ENCODE measurements around the gene EIF3I. TPM values are rescaled to one million over a fixed set of nuclear protein-coding genes. Genes with fewer than 3 reads are reported as not detected.

The EIF3I gene
- total and polyA plus RNA-seq, 2 of the 8 experiments (the other 6 are each of a cell fraction or from before 2014, with no cell fraction given): 247 to 346 TPM

DNA sequence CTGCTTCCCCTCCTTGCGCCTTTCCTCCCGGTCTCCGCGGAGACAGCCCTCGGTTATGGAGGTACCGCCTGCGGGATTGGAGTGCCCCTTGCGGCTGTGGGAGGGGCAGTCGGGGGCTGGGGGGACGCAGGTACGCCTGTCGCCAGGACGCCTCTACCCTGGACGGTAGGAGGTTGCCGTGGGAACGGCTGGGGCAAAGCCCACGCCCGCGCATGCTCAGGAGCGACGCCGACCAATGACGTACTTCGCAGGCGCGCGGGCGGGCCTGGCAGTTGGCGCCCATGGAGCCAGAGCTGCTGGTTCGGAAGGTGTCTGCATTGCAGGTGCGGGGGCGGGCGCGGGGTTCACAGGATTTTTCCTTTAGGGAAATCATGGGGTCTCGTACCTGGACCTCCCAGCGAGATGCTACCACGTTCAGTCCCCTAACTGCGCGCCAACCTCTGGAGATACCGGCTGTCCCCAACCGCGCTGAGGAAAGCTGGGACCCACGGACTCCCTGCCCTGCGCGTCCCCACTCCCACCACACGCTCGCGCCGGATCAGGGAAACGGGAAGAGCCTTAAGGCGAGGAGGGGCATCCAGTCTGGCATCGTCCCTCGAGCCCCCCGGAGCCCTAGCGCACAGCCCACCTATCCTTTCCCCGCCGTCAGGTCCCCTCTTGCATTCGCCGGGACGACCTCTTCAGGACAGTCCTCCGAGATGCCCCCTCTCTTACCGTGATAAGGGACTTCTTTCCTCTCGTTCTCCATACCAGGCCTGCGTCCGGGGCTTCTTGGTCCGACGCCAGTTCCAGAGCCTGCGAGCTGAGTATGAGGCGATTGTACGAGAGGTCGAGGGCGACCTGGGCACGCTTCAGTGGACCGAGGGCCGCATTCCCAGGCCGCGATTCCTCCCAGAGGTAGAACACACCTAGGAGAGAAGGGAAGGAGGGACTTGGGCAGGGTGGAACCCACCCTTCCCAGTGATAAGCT lies 16.5 kb upstream of the EIF3I start, which contains the start of gene IQCC (continued):
- TF ChIP-seq CTBP2 (IDR thresholded peaks at IDR 0.05; ENCODE audit: borderline replicate concordance, insufficient read depth, insufficient read length, low read length): no peak
- TF ChIP-seq RXRA (IDR thresholded peaks at IDR 0.05; ENCODE audit: insufficient read depth, low read depth, low read length): no peak
- TF ChIP-seq POU5F1 (IDR thresholded peaks at IDR 0.05; ENCODE audit: low read depth, low read length): no peak
- no peak for TF ChIP-seq RFX5 (IDR thresholded peaks at IDR 0.05; ENCODE audit: borderline replicate concordance, low read depth, low read length)
- TF ChIP-seq RNF2 (IDR thresholded peaks at IDR 0.05; ENCODE audit: borderline replicate concordance, low read depth, low read length, missing control alignments, poor library complexity, severe bottlenecking): no peak
- no peak; the same call in 1 of the 2 replicates for TF ChIP-seq BACH1 (IDR thresholded peaks at IDR 0.05; ENCODE audit: low read length)
- TF ChIP-seq RBBP5 (IDR thresholded peaks at IDR 0.05; ENCODE audit: borderline replicate concordance, low read depth, low read length): no peak
- TF ChIP-seq CHD1 (IDR thresholded peaks at IDR 0.05; ENCODE audit: low read depth, low read length): no peak
- peak; percentile 93 for TF ChIP-seq EGR1 (IDR thresholded peaks at IDR 0.05; ENCODE audit: borderline replicate concordance, low read depth, low read length)
- no peak for TF ChIP-seq NANOG (IDR thresholded peaks at IDR 0.05; ENCODE audit: insufficient read depth, low read depth, low read length, poor library complexity, severe bottlenecking)
- peak; percentile 77 for TF ChIP-seq ASH2L (IDR thresholded peaks at IDR 0.05; ENCODE audit: low read length)
- TF ChIP-seq TAF7 (optimal IDR thresholded peaks at IDR 0.05; ENCODE audit: borderline replicate concordance, low read depth, low read length): peak; percentile 54
- TF ChIP-seq SP2 (IDR thresholded peaks at IDR 0.05; ENCODE audit: low read length): no peak
- no peak for TF ChIP-seq SIRT6 (IDR thresholded peaks at IDR 0.05; ENCODE audit: low read length)
- TF ChIP-seq TBP (IDR thresholded peaks at IDR 0.05; ENCODE audit: low read depth, low read length): 0 out of 2 replicates have a peak, but pooled peaks have one; percentile 64
- peak; percentile 46 to 49 for TF ChIP-seq RAD21 (IDR thresholded peaks at IDR 0.05 in 1 of 2, conservative IDR thresholded peaks at IDR 0.05 in 1 of 2; ENCODE audit: low read depth in 2 of 2, low read length in 2 of 2)
- no peak; a peak in 1 of 4 replicates for TF ChIP-seq HDAC2 (IDR thresholded peaks at IDR 0.05; ENCODE audit: borderline replicate concordance in 1 of 2, low read depth in 2 of 2, low read length in 2 of 2)
- peak; percentile 97 for TF ChIP-seq CREB1 (IDR thresholded peaks at IDR 0.05)
- TF ChIP-seq SAP30 (IDR thresholded peaks at IDR 0.05; ENCODE audit: insufficient read depth, insufficient replicate concordance, low read length): no peak
- TF ChIP-seq EP300 (IDR thresholded peaks at IDR 0.05; ENCODE audit: borderline replicate concordance in 1 of 2, low read depth in 2 of 2, low read length in 2 of 2): 0 out of 3 replicates have a peak, but pooled peaks of 1 of the 2 experiments have one; percentile 25
- TF ChIP-seq JUN (IDR thresholded peaks at IDR 0.05; ENCODE audit: low read depth, low read length): no peak
